ENCODE results near the gene MCRIP2. TPM values are rescaled to one million over a fixed set of nuclear protein-coding genes. Genes with fewer than 3 reads are reported as not detected.

MCRIP2 gene
- total RNA-seq, 2 donors from 2014 or later, result 22.8 to 34.2 TPM

DNA sequence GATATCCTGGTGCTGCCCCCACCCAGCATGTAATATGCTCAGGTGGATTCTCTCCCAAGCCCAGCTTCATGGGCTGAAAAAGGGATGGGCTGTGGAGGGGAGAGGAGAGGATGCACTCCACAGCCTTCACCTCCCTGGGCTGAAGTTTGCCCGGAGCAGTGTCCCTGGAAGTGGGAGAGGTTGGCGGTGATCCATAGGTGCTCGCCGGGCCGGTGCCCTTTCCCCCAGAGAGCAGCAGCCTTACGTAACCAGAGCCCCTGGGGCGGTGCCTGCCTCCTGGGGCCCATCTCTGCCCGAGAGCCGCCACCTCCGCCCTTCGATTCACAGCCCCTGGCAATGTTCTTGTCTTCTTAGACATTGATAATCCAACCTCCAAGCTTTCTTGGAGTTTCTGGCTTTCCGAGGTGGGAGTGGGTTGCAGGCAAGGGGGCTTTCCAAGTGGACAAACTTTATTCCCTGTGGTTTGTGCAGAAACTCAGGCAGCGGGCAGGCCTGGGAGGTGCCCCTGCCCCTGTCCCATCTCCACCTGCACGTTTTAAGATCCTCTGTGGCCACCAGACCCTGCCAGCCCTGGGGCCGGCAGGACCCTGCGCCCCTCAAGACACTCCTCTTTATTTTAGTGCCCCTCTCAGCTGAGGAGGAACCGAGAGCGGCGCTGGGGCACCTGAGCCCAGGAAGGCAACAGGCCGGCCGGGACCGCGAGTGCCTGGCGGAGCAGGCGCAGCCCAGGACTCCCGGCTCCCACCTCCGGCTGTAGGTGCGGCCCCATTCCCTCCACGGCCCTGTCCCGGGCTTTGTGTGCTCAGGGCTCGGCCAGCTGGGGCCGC is 4.4 kb downstream of the MCRIP2 start:
- Mint-ChIP-seq H3K4me3 (no peak overlapping the region), H3K27me3 (ENCODE audit: insufficient read depth) (no peaks in the 10 kb centered on the region), H3K27ac (no peak overlapping the region), H3K36me3 (ENCODE audit: low read depth) (no peaks in the 10 kb centered on the region), H3K4me1 (no peaks in the 10 kb centered on the region), H3K9me3 (no peaks in the 10 kb centered on the region)
- H3K27ac ChIP-seq (ENCODE audit: low read depth, low read length), result no peak overlapping the region
- no peaks in the 10 kb centered on the region for H3K27me3 ChIP-seq (ENCODE audit: control insufficient read depth, insufficient read depth, low read length, poor library complexity, severe bottlenecking)
- no peak for TF ChIP-seq CTCF (conservative IDR thresholded peaks at IDR 0.05)
- no peak for DNase-seq
- no peaks in the 10 kb centered on the region for H3K9me3 ChIP-seq (ENCODE audit: control insufficient read depth, low read length)
- H3K36me3 ChIP-seq (ENCODE audit: control insufficient read depth, insufficient read depth, low read length), result no peaks in the 10 kb centered on the region
- H3K9ac ChIP-seq (ENCODE audit: extremely low read depth, low read length, poor library complexity, severe bottlenecking), result no peak overlapping the region
- H3K4me1 ChIP-seq (ENCODE audit: control insufficient read depth, insufficient read depth, low read length), result no peaks in the 10 kb centered on the region
- H3K4me3 ChIP-seq (ENCODE audit: low read length), result no peak overlapping the region
- 94 to 95% methylated on average over 24 to 32 of the region's 32 CpGs for WGBS, 2 experiments (ENCODE audit: insufficient coverage in 1 of 2, insufficient read length in 1 of 2)

- Mint-ChIP-seq H3K27me3 (ENCODE audit: insufficient read depth) (no peaks in the 10 kb centered on the region), H3K4me3 (no peak overlapping the region), H3K4me1 (no peaks in the 10 kb centered on the region), H3K27ac (no peak overlapping the region), H3K9me3 (no peaks in the 10 kb centered on the region), H3K36me3 (ENCODE audit: low read depth) (no peaks in the 10 kb centered on the region)
- Histone ChIP-seq H3K4me3 (ENCODE audit: low read length) (no peak overlapping the region), H3K27me3 (ENCODE audit: control insufficient read depth, insufficient read depth, low read length, poor library complexity, severe bottlenecking) (no peaks in the 10 kb centered on the region), H3K27ac (ENCODE audit: low read depth, low read length) (no peak overlapping the region), H3K9me3 (ENCODE audit: control insufficient read depth, low read length) (no peaks in the 10 kb centered on the region), H3K9ac (ENCODE audit: extremely low read depth, low read length, poor library complexity, severe bottlenecking) (no peak overlapping the region), H3K36me3 (ENCODE audit: control insufficient read depth, insufficient read depth, low read length) (no peaks in the 10 kb centered on the region), H3K4me1 (ENCODE audit: control insufficient read depth, insufficient read depth, low read length) (no peaks in the 10 kb centered on the region)
- 93 to 96% methylated on average over 2 to 22 of the region's 22 CpGs for WGBS, 2 experiments (ENCODE audit: insufficient coverage in 1 of 2, insufficient read length in 1 of 2)
- DNase-seq, result no peak
- TF ChIP-seq CTCF (conservative IDR thresholded peaks at IDR 0.05), result no peak
These were observed 5.1 kb downstream of the MCRIP2 start for GRCh38 chr16:646679-647172.

- Mint-ChIP-seq H3K27ac (no peak overlapping the region), H3K4me3 (no peak overlapping the region), H3K27me3 (ENCODE audit: insufficient read depth) (no peaks in the 10 kb centered on the region), H3K36me3 (ENCODE audit: low read depth) (no peaks in the 10 kb centered on the region), H3K9me3 (no peaks in the 10 kb centered on the region), H3K4me1 (no peaks in the 10 kb centered on the region)
- H3K4me3 ChIP-seq (ENCODE audit: low read length), result no peak overlapping the region
- no peaks in the 10 kb centered on the region for H3K4me1 ChIP-seq (ENCODE audit: control insufficient read depth, insufficient read depth, low read length)
- H3K9ac ChIP-seq (ENCODE audit: extremely low read depth, low read length, poor library complexity, severe bottlenecking), result no peak overlapping the region
- H3K9me3 ChIP-seq (ENCODE audit: control insufficient read depth, low read length), result no peaks in the 10 kb centered on the region
- WGBS, 2 experiments (ENCODE audit: insufficient coverage in 1 of 2, insufficient read length in 1 of 2), result 93 to 99% methylated on average over 19 to 24 of the region's 25 CpGs
- no peak for TF ChIP-seq CTCF (conservative IDR thresholded peaks at IDR 0.05)
- H3K36me3 ChIP-seq (ENCODE audit: control insufficient read depth, insufficient read depth, low read length), result no peaks in the 10 kb centered on the region
- no peak for DNase-seq
- no peak overlapping the region for H3K27ac ChIP-seq (ENCODE audit: low read depth, low read length)
- no peaks in the 10 kb centered on the region for H3K27me3 ChIP-seq (ENCODE audit: control insufficient read depth, insufficient read depth, low read length, poor library complexity, severe bottlenecking)
These were observed 5.7 kb downstream of the MCRIP2 start for GRCh38 chr16:647173-647902.

All from endodermal cell (in vitro differentiated cells).